Brain microvascular endothelial cell (primary cell): ENCODE data around the gene ANO10.
"Not testable (repeated sequence)": the region's sequence is repeated elsewhere in the genome, so short reads cannot be mapped to it uniquely, and the experiment has no call there.

Experiments
- DNase-seq: peaks from one replicate; pipeline ENCODE4 v3.0.0-alpha.2; 2020
- H3K27ac ChIP-seq: fragments of 250-450 bp; sonication (Bioruptor Pico); 2 replicates; pipeline ENCODE4 v1.5.1; 2020; ENCODE audit warnings: mild to moderate bottlenecking, moderate library complexity
- H3K27me3 ChIP-seq: fragments of 250-450 bp; sonication (Bioruptor Pico); replicated peaks from 2 replicates; pipeline ENCODE4 v1.5.1; 2020; ENCODE audit warnings: mild to moderate bottlenecking
- H3K36me3 ChIP-seq: fragments of 250-450 bp; sonication (Bioruptor Pico); replicated peaks from 2 replicates; pipeline ENCODE4 v1.5.1; 2020; ENCODE audit warnings: mild to moderate bottlenecking
- H3K4me3 ChIP-seq: 2 replicates; pipeline ENCODE4 v1.5.1; 2011; ENCODE audit warnings: low read depth, mild to moderate bottlenecking, control low read depth, low read length, moderate library complexity
- in situ Hi-C: cut with HindIII; loops from 2 replicates; pipeline ENCODE4 v1.10.0; 2017; ENCODE audit warnings: low sequenced_read_pairs, low pct_ligation_motif_present
- TF ChIP-seq, protein P1 (sequence below): IDR thresholded peaks from 2 replicates; pipeline ENCODE4 v1.5.1; 2011; ENCODE audit warnings: low read depth, mild to moderate bottlenecking, moderate library complexity, low read length, control low read depth, inconsistent platforms; ENCODE audit errors: missing control alignments

The ANO10 gene

DNA sequence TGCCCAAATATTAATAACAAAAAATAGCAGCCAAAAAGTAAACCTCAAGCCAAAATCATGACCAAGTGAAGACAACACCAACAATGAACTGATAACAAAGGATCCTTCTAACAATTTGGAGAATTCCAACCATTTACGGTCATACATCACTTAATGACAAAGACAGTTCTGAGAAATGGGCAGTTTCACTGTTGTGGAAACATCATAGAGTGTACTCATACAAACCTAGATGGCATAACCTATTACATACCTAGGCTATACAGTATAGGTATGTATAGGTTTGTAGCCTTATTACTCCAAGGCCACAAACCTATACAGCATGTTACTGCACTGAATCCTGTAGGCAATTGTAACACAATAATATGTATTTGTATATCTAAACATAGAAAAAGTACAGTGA, 12.4 kb downstream of the ANO10 start:
- TF ChIP-seq, protein P1, sequence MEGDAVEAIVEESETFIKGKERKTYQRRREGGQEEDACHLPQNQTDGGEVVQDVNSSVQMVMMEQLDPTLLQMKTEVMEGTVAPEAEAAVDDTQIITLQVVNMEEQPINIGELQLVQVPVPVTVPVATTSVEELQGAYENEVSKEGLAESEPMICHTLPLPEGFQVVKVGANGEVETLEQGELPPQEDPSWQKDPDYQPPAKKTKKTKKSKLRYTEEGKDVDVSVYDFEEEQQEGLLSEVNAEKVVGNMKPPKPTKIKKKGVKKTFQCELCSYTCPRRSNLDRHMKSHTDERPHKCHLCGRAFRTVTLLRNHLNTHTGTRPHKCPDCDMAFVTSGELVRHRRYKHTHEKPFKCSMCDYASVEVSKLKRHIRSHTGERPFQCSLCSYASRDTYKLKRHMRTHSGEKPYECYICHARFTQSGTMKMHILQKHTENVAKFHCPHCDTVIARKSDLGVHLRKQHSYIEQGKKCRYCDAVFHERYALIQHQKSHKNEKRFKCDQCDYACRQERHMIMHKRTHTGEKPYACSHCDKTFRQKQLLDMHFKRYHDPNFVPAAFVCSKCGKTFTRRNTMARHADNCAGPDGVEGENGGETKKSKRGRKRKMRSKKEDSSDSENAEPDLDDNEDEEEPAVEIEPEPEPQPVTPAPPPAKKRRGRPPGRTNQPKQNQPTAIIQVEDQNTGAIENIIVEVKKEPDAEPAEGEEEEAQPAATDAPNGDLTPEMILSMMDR: no peak
- Histone ChIP-seq H3K36me3 (no peaks in the 10 kb centered on the region), H3K27ac (no peak overlapping the region), H3K4me3 (no peak overlapping the region), H3K27me3 (no peaks in the 10 kb centered on the region)
- no peak for DNase-seq
- in situ Hi-C loops: no loop called here

DNA sequence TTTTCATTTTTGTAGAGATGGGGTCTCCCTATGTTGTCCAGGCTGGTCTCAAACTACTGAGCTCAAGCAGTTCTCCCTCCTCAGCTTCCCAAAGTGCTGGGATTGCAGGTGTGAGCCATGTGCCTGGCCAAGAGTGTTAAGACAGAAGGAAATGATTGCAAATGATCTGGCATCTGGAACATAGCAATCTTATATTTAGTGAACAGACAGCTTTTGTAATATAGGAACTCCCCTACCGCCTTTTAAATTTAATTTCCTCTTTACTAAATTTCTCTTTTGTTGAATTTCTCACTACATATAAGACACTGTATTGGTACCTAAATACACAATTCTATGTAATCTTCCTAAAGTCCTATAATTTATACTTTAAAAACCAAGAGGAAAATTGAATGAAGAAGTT, 13.1 kb downstream of the ANO10 start:
- Histone ChIP-seq H3K4me3 (no peak overlapping the region), H3K27ac (no peak overlapping the region), H3K36me3 (peaks cover 1% of the 10 kb centered on the region), H3K27me3 (no peaks in the 10 kb centered on the region)
- in situ Hi-C loops: no loop called here
- TF ChIP-seq, protein P1: no peak
- no peak for DNase-seq

DNA sequence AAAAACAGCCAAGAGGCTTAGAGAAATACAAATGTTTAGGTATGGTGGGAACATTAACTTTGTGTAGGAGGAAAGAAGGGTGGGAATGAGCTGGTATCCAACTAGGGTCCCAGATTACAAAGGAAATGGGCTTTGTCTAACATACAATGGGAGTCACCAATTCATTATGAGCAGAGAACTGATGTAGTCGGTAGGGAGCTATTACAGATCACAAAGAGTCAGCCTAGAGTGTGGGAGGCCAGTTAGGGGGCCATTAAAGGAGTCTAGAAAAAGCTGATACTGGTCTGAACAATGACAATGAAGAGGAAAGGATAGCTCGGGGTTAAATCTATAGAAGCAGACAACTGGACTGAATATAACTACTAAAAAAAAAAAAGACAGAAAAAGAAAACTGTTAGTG, 15.5 kb downstream of the ANO10 start:
- TF ChIP-seq, protein P1: no peak
- in situ Hi-C loops: no loop called here
- Histone ChIP-seq H3K36me3 (peaks cover 4% of the 10 kb centered on the region), H3K4me3 (no peak overlapping the region), H3K27ac (no peak overlapping the region), H3K27me3 (no peaks in the 10 kb centered on the region)
- DNase-seq: no peak

DNA sequence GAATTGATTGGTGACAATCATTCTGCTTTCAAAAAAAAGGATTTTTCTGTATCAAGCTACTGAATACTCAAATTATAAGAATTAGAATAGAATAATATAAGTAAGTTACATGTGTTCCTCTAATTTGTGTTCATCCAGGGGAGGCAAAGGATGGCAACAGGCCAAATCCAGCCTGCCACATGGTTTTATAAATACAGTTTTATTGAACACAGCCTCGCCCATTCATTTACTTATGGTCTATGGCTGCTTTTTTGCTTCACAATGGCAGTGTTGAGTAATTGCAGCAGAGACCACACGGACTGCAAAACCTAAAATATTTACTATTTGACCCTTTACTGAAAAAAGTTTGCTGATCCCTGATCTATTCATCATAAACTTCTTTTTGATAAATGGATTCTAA, 21.9 kb downstream of the ANO10 start:
- DNase-seq, H3K36me3 ChIP-seq, H3K27ac ChIP-seq, H3K4me3 ChIP-seq, in situ Hi-C loops, H3K27me3 ChIP-seq: not testable (repeated sequence)

GRCh38 chr3:43597961-43598360, 23.9 kb downstream of the ANO10 start:
- Histone ChIP-seq H3K27me3 (no peaks in the 10 kb centered on the region), H3K36me3 (peaks cover 3% of the 10 kb centered on the region), H3K4me3 (no peak overlapping the region), H3K27ac (no peak overlapping the region)
- in situ Hi-C loops: no loop called here
- TF ChIP-seq, protein P1: no peak
- no peak for DNase-seq

DNA sequence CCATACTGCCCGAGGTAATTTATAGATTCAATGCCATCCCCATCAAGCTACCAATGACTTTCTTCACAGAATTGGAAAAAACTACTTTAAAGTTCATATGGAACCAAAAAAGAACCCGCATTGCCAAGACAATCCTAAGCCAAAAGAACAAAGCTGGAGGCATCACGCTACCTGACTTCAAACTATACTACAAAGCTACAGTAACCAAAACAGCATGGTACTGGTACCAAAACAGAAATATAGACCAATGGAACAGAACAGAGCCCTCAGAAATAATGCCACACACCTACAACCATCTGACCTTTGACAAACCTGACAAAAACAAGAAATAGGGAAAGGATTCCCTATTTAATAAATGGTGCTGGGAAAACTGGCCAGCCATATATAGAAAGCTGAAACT, 25.6 kb downstream of the ANO10 start:
- H3K4me3 ChIP-seq, H3K27me3 ChIP-seq, in situ Hi-C loops, H3K27ac ChIP-seq, DNase-seq, H3K36me3 ChIP-seq: not testable (repeated sequence)

DNA sequence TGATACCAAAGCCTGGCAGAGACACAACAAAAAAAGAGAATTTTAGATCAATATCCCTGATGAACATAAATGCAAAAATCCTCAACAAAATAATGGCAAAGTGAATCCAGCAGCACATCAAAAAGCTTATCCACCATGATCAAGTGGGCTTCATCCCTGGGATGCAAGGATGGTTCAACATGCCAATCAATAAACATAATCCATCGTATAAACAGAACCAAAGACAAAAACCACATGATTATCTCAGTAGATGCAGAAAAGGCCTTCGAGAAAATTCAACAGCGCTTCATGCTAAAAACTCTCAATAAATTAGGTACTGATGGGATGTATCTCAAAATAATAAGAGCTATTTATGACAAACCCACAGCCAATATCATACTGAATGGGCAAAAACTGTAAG, 26.5 kb downstream of the ANO10 start:
- H3K27me3 ChIP-seq, H3K27ac ChIP-seq, H3K4me3 ChIP-seq, H3K36me3 ChIP-seq, in situ Hi-C loops, DNase-seq: not testable (repeated sequence)

- H3K27me3 ChIP-seq, H3K36me3 ChIP-seq, H3K4me3 ChIP-seq, H3K27ac ChIP-seq, DNase-seq, in situ Hi-C loops: not testable (repeated sequence)
Measured at GRCh38 chr3:43593588-43593987, 28.2 kb downstream of the ANO10 start.

GRCh38 chr3:43591866-43592265, 29.9 kb downstream of the ANO10 start:
- in situ Hi-C loops, DNase-seq, H3K27ac ChIP-seq, H3K4me3 ChIP-seq, H3K27me3 ChIP-seq, H3K36me3 ChIP-seq: not testable (repeated sequence)
